ENCODE data around the gene RSPH10B. TPM values are rescaled to one million over a fixed set of nuclear protein-coding genes. Genes with fewer than 3 reads are reported as not detected.
"Not testable (repeated sequence)": the region's sequence is repeated elsewhere in the genome, so short reads cannot be mapped to it uniquely, and the experiment has no call there.

RSPH10B gene
- total and polyA plus RNA-seq, 2 of the 8 experiments (the other 6 are each of a cell fraction or from before 2014, with no cell fraction given) = 0.17 to 0.45 TPM

DNA sequence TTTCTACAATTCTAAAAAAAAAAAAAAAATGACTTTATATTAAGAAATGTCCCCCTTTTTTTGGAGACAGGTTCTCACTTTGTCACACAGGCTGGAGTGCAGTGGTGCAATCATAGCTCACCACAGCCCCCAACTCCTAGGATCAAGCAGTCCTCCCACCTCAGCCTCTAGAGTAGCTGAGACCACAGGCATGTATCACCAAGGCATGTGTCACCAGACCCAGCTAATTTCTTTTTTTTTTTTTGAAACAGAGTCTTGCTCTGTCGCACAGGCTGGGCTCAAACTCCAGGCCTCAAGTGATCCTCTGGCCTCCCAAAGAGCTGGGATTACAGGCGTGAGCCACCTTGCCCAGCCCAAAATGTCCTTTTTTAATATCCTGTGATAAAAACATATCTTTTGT lies 46.3 kb downstream of the RSPH10B start:
- H3K56ac ChIP-seq (replicated peaks; ENCODE audit: insufficient read length, low read depth, low read length); H3K4me1 ChIP-seq (replicated peaks in 1 of 4; ENCODE audit: control insufficient read depth in 3 of 4, insufficient read depth in 4 of 4, low read length in 3 of 4); H3K23me2 ChIP-seq (ENCODE audit: low read depth, low read length); H4K91ac ChIP-seq (replicated peaks; ENCODE audit: insufficient read length, low read length); H3K4ac ChIP-seq (replicated peaks; ENCODE audit: insufficient read length, low read depth, low read length); H3K23ac ChIP-seq (ENCODE audit: insufficient read length); H2BK120ac ChIP-seq (replicated peaks; ENCODE audit: low read depth, low read length); H2AK5ac ChIP-seq (ENCODE audit: low read depth, low read length); H3K14ac ChIP-seq (ENCODE audit: insufficient read length); H2BK15ac ChIP-seq (ENCODE audit: low read length); H3K4me2 ChIP-seq (ENCODE audit: insufficient read depth in 1 of 2, low read depth in 2 of 2, low read length in 2 of 2); H3K4me3 ChIP-seq (ENCODE audit: extremely low read depth in 1 of 4, insufficient read depth in 2 of 4, low read depth in 3 of 4, low read length in 4 of 4); H3K27ac ChIP-seq (ENCODE audit: low read depth, low read length); H3K79me2 ChIP-seq (ENCODE audit: control insufficient read depth in 1 of 2, insufficient read depth in 2 of 2, low read length in 2 of 2); H3K18ac ChIP-seq (ENCODE audit: extremely low read depth, low read length); CTCF ChIA-PET (ENCODE audit: partially characterized antibody); H2AFZ ChIP-seq (ENCODE audit: low read length); H3K9ac ChIP-seq (replicated peaks in 1 of 4; ENCODE audit: extremely low read depth in 1 of 4, low read depth in 3 of 4, low read length in 3 of 4); FAIRE-seq; H2BK5ac ChIP-seq (ENCODE audit: low read depth, low read length); DNase-seq (ENCODE audit: low read depth in 1 of 2, low spot score in 2 of 2); H4K5ac ChIP-seq (ENCODE audit: insufficient read length, low read depth, low read length); H3K36me3 ChIP-seq (ENCODE audit: control insufficient read depth in 2 of 4, insufficient read depth in 4 of 4, low read length in 3 of 4); H4K8ac ChIP-seq (ENCODE audit: extremely low read depth, insufficient read depth, low read length); H2BK12ac ChIP-seq (ENCODE audit: low read depth, low read length); H3K9me3 ChIP-seq (ENCODE audit: insufficient read depth in 2 of 2, low read depth in 1 of 2, low read length in 1 of 2); H2BK20ac ChIP-seq (ENCODE audit: low read length); POLR2A ChIA-PET (ENCODE audit: partially characterized antibody); H3K27me3 ChIP-seq (replicated peaks in 1 of 4; ENCODE audit: control insufficient read depth in 3 of 4, extremely low read depth in 1 of 4, insufficient read depth in 3 of 4, low read length in 3 of 4); H4K20me1 ChIP-seq (replicated peaks in 1 of 2; ENCODE audit: control insufficient read depth in 1 of 2, insufficient read depth in 2 of 2, low read length in 2 of 2); H3K79me1 ChIP-seq (ENCODE audit: low read depth, low read length): not testable (repeated sequence)
- no CpG with 5 or more reads among the region's 2 CpGs for WGBS, 2 experiments (ENCODE audit: extremely low coverage in 1 of 2, insufficient coverage in 1 of 2, insufficient read length in 1 of 2, insufficient replicate concordance in 2 of 2, low coverage in 1 of 2, low lambda C conversion rate in 2 of 2, missing lambda C conversion rate in 1 of 2)

DNA sequence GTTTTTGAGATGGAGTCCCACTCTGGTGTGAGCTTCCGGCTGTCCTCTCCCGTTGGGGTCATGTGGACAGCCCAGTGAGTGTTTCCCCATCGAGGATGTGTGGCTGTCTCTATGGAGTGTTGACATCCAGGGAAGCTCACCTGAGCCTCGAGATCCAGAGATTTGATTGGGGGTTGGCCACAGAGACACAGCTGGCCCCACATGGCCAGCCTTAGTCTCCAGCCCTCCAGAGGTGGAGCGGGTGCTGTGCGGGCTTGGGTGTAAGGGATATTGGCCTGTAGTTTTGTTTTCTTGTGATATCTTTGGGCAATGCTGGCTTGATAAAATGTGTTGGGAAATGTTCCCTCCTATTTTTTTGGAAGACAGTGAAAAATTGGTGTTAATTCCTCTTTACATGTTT lies 54.0 kb downstream of the RSPH10B start:
- H3K14ac ChIP-seq (ENCODE audit: insufficient read length); H3K36me3 ChIP-seq (ENCODE audit: control insufficient read depth in 2 of 4, insufficient read depth in 4 of 4, low read length in 3 of 4); H2BK5ac ChIP-seq (ENCODE audit: low read depth, low read length); H3K4me1 ChIP-seq (replicated peaks in 1 of 4; ENCODE audit: control insufficient read depth in 3 of 4, insufficient read depth in 4 of 4, low read length in 3 of 4); H3K4me3 ChIP-seq (ENCODE audit: extremely low read depth in 1 of 4, insufficient read depth in 2 of 4, low read depth in 3 of 4, low read length in 4 of 4); FAIRE-seq; H4K5ac ChIP-seq (ENCODE audit: insufficient read length, low read depth, low read length); H3K9ac ChIP-seq (replicated peaks in 1 of 4; ENCODE audit: extremely low read depth in 1 of 4, low read depth in 3 of 4, low read length in 3 of 4); H3K23me2 ChIP-seq (ENCODE audit: low read depth, low read length); H2BK15ac ChIP-seq (ENCODE audit: low read length); H4K8ac ChIP-seq (ENCODE audit: extremely low read depth, insufficient read depth, low read length); H3K79me1 ChIP-seq (ENCODE audit: low read depth, low read length); H2AK5ac ChIP-seq (ENCODE audit: low read depth, low read length); H3K27me3 ChIP-seq (replicated peaks in 1 of 4; ENCODE audit: control insufficient read depth in 3 of 4, extremely low read depth in 1 of 4, insufficient read depth in 3 of 4, low read length in 3 of 4); DNase-seq (ENCODE audit: low read depth in 1 of 2, low spot score in 2 of 2); H2BK20ac ChIP-seq (ENCODE audit: low read length); H2BK12ac ChIP-seq (ENCODE audit: low read depth, low read length); H3K4me2 ChIP-seq (ENCODE audit: insufficient read depth in 1 of 2, low read depth in 2 of 2, low read length in 2 of 2); CTCF ChIA-PET (ENCODE audit: partially characterized antibody); H2AFZ ChIP-seq (ENCODE audit: low read length); H3K23ac ChIP-seq (ENCODE audit: insufficient read length); POLR2A ChIA-PET (ENCODE audit: partially characterized antibody); H3K9me3 ChIP-seq (ENCODE audit: insufficient read depth in 2 of 2, low read depth in 1 of 2, low read length in 1 of 2); H4K20me1 ChIP-seq (replicated peaks in 1 of 2; ENCODE audit: control insufficient read depth in 1 of 2, insufficient read depth in 2 of 2, low read length in 2 of 2); H3K27ac ChIP-seq (ENCODE audit: low read depth, low read length); H2BK120ac ChIP-seq (replicated peaks; ENCODE audit: low read depth, low read length); H3K56ac ChIP-seq (replicated peaks; ENCODE audit: insufficient read length, low read depth, low read length); H3K18ac ChIP-seq (ENCODE audit: extremely low read depth, low read length); H3K79me2 ChIP-seq (ENCODE audit: control insufficient read depth in 1 of 2, insufficient read depth in 2 of 2, low read length in 2 of 2); H4K91ac ChIP-seq (replicated peaks; ENCODE audit: insufficient read length, low read length); H3K4ac ChIP-seq (replicated peaks; ENCODE audit: insufficient read length, low read depth, low read length): not testable (repeated sequence)
- WGBS, 2 experiments (ENCODE audit: extremely low coverage in 1 of 2, insufficient coverage in 1 of 2, insufficient read length in 1 of 2, insufficient replicate concordance in 2 of 2, low coverage in 1 of 2, low lambda C conversion rate in 2 of 2, missing lambda C conversion rate in 1 of 2) = 79% methylated on average over 2 of the region's 6 CpGs; no CpG with 5 or more reads in 1 of the 2 experiments
